Mesodermal cell (in vitro differentiated cells): Measurements from ENCODE around the gene HTR2C.
A peak's percentile ranks its signal among the peaks of the same experiment; 100 is the strongest.
"Not testable (repeated sequence)": the region's sequence is repeated elsewhere in the genome, so short reads cannot be mapped to it uniquely, and the experiment has no call there.

ENCODE experiments used
- H3K27ac ChIP-seq: 2 replicates; pipeline ENCODE4 v1.7.0; 2013; ENCODE audit warnings: mild to moderate bottlenecking, low read depth, low read length, moderate library complexity; ENCODE audit not compliant: severe bottlenecking
- H3K36me3 ChIP-seq: 2 replicates; pipeline ENCODE4 v1.7.1; 2013; ENCODE audit warnings: mild to moderate bottlenecking, low read length, moderate library complexity; ENCODE audit not compliant: control insufficient read depth, insufficient read depth
- H3K4me1 ChIP-seq: one replicate; pipeline ENCODE4 v1.7.1; 2013; ENCODE audit warnings: mild to moderate bottlenecking, low read length; ENCODE audit not compliant: insufficient read depth, control insufficient read depth, poor library complexity, severe bottlenecking
- H3K4me3 ChIP-seq: 2 replicates; pipeline ENCODE4 v1.7.0; 2013; ENCODE audit warnings: low read length, control low read depth, mild to moderate bottlenecking; ENCODE audit not compliant: insufficient read depth, poor library complexity, severe bottlenecking; ENCODE audit errors: extremely low read depth
- H3K9me3 ChIP-seq: 2 replicates; pipeline ENCODE4 v1.7.1; 2013; ENCODE audit warnings: mild to moderate bottlenecking, low read length, moderate library complexity; ENCODE audit not compliant: control insufficient read depth
- WGBS, 2 experiments: methylation state at CpG; one replicate each; pipeline ENCODE4 v1.1.5; 2013; ENCODE audit warnings: missing lambda C conversion rate in 2 of 2; ENCODE audit not compliant: insufficient coverage in 2 of 2; 5-methylcytosine and 5-hydroxymethylcytosine counted together

The HTR2C gene

DNA sequence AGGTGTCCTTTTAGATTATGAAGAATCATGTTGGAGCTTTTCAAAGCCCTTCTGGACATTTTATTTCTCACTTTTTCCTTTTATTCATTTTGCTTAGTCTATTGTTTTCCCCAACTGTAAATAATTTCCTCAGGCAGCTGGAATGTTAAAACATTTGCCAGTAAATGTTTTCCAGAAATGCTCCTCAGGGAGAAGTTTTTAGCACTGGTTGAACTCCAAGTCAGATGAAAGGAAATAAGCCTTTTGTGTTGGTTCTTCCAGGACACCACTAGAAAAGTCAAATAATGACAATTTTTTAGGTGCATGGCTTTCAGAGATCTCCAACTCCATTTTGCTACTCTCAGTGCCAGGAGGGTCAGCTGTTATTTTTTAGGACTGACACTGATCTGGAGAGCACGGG, 305.6 kb downstream of the HTR2C start:
- Histone ChIP-seq H3K36me3 (no peaks in the 10 kb centered on the region), H3K4me3 (no peak overlapping the region), H3K4me1 (no peaks in the 10 kb centered on the region), H3K9me3 (no peaks in the 10 kb centered on the region), H3K27ac (no peak overlapping the region)
- 100% methylated on average over 1 of the region's 1 CpG; no CpG with 5 or more reads in 1 of the 2 experiments for WGBS, 2 experiments

DNA sequence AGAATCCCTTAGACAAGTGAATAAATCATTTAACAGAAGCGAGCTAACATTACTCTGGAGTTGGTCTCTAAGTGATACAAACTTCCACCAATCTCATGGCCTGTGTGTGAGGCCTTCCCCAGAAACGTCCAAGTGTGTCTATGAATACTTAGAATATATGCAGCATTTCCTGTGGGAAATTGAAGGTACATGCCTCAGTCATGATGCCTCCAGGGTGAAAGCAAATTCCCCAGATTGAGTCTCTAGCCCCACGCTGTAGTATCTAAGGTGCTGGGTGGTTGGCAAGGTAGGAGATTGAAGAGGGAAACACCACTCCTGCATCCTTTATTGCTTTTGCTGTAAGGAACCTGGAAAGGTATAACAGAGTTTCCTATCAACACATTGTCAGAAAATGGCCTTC, 319.7 kb downstream of the HTR2C start:
- H3K27ac ChIP-seq, result no peak overlapping the region
- H3K4me1 ChIP-seq, result peaks cover 5% of the 10 kb centered on the region
- H3K4me3 ChIP-seq, result no peak overlapping the region
- WGBS, 2 experiments, result 80% methylated on average over 1 of the region's 3 CpGs; no CpG with 5 or more reads in 1 of the 2 experiments
- H3K36me3 ChIP-seq, result no peaks in the 10 kb centered on the region
- no peaks in the 10 kb centered on the region for H3K9me3 ChIP-seq

DNA sequence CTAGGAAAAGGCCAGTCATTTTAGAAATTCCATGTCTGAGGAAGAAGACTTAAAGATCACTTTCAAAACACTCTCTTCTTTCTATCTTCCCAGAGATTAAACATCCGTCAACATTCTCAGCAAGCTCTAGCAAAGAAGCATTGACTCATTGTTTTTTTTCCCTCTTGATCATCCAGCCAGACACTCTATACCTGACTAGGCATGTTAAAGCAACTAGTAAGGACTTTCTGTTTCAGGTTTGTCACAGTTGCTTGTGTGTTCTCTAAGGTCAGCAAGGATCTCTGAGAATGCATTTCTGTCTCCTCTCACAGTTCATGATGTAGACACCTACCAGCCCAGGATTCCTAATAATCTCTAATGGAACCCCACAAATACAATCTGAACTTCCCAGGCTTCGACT, 321.4 kb downstream of the HTR2C start:
- Histone ChIP-seq H3K4me3 (no peak overlapping the region), H3K27ac (no peak overlapping the region), H3K36me3 (no peaks in the 10 kb centered on the region), H3K9me3 (no peaks in the 10 kb centered on the region), H3K4me1 (peaks cover 5% of the 10 kb centered on the region)
- WGBS, 2 experiments, result no CpG with 5 or more reads among the region's 2 CpGs

DNA sequence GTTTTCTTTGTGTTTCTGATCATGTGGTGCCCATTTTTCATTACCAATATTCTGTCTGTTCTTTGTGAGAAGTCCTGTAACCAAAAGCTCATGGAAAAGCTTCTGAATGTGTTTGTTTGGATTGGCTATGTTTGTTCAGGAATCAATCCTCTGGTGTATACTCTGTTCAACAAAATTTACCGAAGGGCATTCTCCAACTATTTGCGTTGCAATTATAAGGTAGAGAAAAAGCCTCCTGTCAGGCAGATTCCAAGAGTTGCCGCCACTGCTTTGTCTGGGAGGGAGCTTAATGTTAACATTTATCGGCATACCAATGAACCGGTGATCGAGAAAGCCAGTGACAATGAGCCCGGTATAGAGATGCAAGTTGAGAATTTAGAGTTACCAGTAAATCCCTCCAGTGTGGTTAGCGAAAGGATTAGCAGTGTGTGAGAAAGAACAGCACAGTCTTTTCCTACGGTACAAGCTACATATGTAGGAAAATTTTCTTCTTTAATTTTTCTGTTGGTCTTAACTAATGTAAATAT, 323.2 kb downstream of the HTR2C start:
- WGBS, 2 experiments, result 32 to 37% methylated on average over 5 of the region's 9 CpGs
- no peaks in the 10 kb centered on the region for H3K9me3 ChIP-seq
- no peaks in the 10 kb centered on the region for H3K36me3 ChIP-seq
- H3K27ac ChIP-seq, result no peak overlapping the region
- H3K4me1 ChIP-seq, result peaks cover 5% of the 10 kb centered on the region
- H3K4me3 ChIP-seq, result no peak overlapping the region

DNA sequence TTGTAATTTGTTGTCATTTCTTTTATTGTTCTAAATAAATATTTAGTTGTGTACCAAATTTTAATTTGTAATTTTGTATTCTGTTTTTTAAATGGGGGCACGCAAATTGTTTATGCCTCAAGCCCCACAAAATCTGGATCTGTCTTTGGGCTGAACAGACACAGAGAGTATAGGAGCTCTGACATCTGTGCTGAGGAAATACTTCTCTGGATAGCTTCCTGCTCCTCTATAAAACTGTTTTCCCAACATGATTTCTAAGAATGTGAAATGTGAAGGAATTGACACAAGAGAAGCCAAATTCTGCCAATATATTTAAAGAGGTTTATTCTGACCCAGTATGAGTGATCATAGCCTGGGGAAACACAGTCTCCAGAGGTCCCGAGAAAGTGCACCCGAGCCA, 340.5 kb downstream of the HTR2C start:
- Histone ChIP-seq H3K36me3 (no peaks in the 10 kb centered on the region), H3K4me3 (no peak overlapping the region), H3K27ac (peak overlapping the region; percentile 86), H3K9me3 (no peaks in the 10 kb centered on the region), H3K4me1 (no peaks in the 10 kb centered on the region)
- WGBS, 2 experiments, result no CpG with 5 or more reads among the region's 3 CpGs

DNA sequence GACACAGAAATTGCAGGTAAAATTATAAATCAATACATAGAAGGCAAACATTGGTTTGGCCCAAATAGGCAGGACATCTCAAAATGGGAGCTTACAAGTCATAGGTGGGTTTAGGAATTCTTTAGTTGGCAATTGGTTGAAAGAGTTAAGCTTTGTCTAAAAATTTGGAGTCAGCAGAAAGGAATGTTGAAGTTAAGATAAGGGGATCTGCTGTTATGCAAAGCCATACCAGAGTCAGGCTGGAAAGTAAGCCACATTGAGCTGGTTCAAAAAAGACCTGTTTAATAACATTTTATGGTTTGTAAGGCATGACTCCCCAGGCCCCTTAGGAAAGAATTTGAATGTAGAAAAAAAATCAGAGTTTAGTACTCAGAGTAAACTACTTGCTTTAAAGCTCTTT, 341.0 kb downstream of the HTR2C start:
- Histone ChIP-seq H3K9me3 (no peaks in the 10 kb centered on the region), H3K4me1 (no peaks in the 10 kb centered on the region), H3K36me3 (no peaks in the 10 kb centered on the region), H3K4me3 (no peak overlapping the region), H3K27ac (peak overlapping the region; percentile 86)

DNA sequence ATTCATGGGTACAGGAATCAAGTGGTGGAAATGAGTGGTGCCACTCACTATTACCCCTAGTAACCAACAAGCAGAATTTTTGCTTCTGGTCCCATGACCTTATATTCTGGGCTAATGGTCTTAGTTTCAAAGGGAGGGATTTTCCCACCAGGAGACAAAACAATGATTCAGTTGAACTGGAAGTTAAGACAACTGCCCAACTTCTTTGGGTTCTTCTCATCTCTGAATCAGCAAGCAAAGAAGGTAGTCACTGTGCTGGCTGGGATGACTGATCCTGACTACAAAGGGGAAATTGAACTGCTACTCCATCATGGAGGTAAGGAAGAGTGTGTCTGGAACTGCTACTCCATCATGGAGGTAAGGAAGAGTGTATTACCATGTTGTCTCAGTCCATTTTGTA, 346.3 kb downstream of the HTR2C start:
- H3K9me3 ChIP-seq, result peaks cover 7% of the 10 kb centered on the region
- no peak overlapping the region for H3K27ac ChIP-seq
- H3K4me3 ChIP-seq, result no peak overlapping the region
- no peaks in the 10 kb centered on the region for H3K4me1 ChIP-seq
- H3K36me3 ChIP-seq, result no peaks in the 10 kb centered on the region

DNA sequence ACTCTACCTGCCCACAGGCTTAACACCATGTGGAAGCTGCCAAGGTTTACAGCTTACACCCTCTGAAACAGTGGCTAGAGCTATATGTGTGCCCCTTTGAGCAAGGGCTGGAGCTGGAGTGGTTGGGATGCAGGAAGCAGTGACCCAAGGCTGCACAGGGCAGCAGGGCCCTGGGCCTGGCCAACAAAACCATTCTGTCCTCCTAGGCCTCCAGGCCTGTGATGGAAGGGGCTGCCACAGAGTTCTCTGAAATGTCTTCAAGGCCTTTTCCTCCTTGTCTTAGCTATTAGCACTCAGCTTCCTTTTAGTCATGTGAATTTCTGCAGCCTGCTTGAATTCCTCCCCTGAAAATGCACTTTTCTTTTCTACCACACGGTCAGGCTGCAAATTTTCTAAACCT, 348.7 kb downstream of the HTR2C start:
- Histone ChIP-seq H3K9me3 (peaks cover 7% of the 10 kb centered on the region), H3K36me3 (no peaks in the 10 kb centered on the region), H3K4me3 (no peak overlapping the region), H3K27ac (no peak overlapping the region), H3K4me1 (no peaks in the 10 kb centered on the region)
- WGBS, 2 experiments, result no CpG with 5 or more reads among the region's 1 CpG

DNA sequence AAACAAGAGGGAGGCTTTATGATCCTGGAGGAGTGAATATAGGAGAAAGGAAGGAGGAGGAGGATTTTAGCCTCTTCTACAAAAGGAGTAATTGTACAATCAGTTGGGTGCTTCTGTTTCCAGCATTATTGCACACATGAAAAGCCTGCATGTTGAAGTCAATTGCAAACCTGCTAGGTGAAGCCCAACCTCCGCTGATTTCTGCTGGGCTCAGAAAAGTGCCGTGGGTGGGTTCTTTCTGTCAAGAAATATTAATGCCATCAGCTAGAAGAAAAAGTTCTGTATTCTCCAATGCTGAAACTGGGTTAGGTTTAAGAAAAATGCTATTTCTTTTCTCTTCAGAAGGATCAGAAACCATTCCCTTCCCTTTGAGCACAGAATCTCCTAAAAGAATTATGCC, 349.4 kb downstream of the HTR2C start:
- not testable (repeated sequence) for H3K4me1 ChIP-seq, H3K9me3 ChIP-seq, H3K4me3 ChIP-seq, H3K36me3 ChIP-seq, H3K27ac ChIP-seq
- no CpG with 5 or more reads among the region's 2 CpGs for WGBS, 2 experiments

DNA sequence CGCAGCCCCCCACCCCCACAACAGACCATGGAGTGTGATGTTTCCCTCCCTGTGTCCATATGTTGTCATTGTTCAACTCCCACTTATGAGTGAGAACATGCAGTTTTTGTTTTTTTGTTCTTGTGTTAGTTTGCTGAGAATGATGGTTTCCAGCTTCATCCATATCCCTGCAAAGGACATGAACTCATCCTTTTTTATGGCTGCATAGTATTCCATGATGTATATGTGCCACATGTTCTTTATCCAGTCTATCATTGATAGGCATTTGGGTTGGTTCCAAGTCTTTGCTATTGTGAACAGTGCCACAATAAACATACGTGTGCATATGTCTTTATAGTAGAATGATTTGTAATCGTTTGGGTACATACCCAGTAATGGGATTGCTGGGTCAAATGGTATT, 353.2 kb downstream of the HTR2C start:
- not testable (repeated sequence) for H3K27ac ChIP-seq, H3K36me3 ChIP-seq, H3K4me1 ChIP-seq, H3K4me3 ChIP-seq, H3K9me3 ChIP-seq
- no CpG with 5 or more reads among the region's 3 CpGs for WGBS, 2 experiments

DNA sequence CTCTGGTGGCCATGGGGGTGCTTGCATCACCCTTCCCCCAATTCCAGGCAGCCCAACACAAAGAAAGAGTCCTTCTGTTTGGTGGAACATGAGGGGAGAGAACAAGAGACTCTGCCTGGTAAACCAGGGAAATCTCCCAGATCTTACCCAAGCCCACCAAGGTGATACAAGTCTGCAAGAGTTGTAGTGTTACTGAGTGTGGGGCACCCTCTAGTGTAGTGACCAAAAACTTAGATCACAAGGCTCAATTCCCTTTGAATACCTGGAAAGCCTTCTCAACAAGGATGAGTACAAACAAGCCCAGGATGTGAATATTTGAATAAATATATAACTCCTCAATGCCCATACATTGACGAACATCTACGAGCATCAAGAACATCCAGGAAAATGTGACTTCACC, 368.8 kb downstream of the HTR2C start:
- Histone ChIP-seq H3K27ac (no peak overlapping the region), H3K9me3 (no peaks in the 10 kb centered on the region), H3K4me1 (no peaks in the 10 kb centered on the region), H3K36me3 (no peaks in the 10 kb centered on the region), H3K4me3 (no peak overlapping the region)
- whole genome bisulfite sequencing, 2 experiments, result no CpG with 5 or more reads among the region's 2 CpGs
